ENCODE results near the gene ZBTB7C. TPM values are rescaled to one million over a fixed set of nuclear protein-coding genes. Genes with fewer than 3 reads are reported as not detected.

The ZBTB7C gene
- total and polyA plus RNA-seq, 4 donors = 3.2 to 10.9 (median 3.7) TPM

- peak; percentile 78 to 79 (median 78) for DNase-seq
- Histone ChIP-seq H3K27me3 (ENCODE audit: control insufficient read depth in 3 of 3, insufficient read depth in 3 of 3, low read length in 2 of 3) (no peaks in the 10 kb centered on the region), H3K36me3 (ENCODE audit: control insufficient read depth in 4 of 4, insufficient read depth in 4 of 4, low read length in 4 of 4) (no peaks in the 10 kb centered on the region), H3K4me1 (ENCODE audit: control insufficient read depth in 5 of 5, insufficient read depth in 5 of 5, low read length in 5 of 5) (peaks cover 0 to 12% (median 3%) of the 10 kb centered on the region in 5 donors), H3K9me3 (ENCODE audit: control insufficient read depth in 4 of 4, insufficient read depth in 3 of 4, low read length in 3 of 4) (no peaks in the 10 kb centered on the region), H3K4me3 (no peak overlapping the region), H3K9ac (ENCODE audit: insufficient read depth in 1 of 2, low read length in 2 of 2) (no peak overlapping the region), H3K27ac (ENCODE audit: low read depth in 1 of 2, low read length in 1 of 2) (no peak overlapping the region)
- WGBS, 2 donors = 69 to 78% methylated on average over 20 of the region's 20 CpGs
- ATAC-seq (ENCODE audit: insufficient read depth, low FRiP score) = no peak
- TF ChIP-seq CTCF (IDR thresholded peaks at IDR 0.05; ENCODE audit: control extremely low read depth, extremely low read depth) = no peak
Measured at GRCh38 chr18:48186131-48186766, 222.9 kb downstream of the ZBTB7C start.

DNA sequence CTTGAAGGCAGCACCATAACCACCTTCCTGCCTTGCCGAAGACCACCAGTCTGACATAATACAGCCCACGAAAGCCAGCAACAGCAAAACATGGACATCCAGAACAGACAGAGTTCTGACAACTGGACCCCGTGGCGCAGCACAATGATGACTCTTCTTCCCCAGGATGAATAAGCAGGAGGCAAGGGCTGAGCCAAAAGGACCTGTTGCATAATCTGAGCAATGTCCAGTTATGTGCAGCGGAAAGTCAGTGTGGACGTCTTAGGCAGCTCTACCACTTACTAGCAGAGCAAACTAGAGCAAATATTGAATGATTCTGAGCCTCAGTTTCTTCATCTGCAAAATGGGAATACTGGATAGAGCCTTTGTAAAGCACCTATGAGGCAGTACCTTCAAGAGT is 225.1 kb downstream of the ZBTB7C start:
- H3K27me3 ChIP-seq (ENCODE audit: control insufficient read depth in 3 of 3, insufficient read depth in 3 of 3, low read length in 2 of 3) = no peaks in the 10 kb centered on the region
- H3K4me1 ChIP-seq (ENCODE audit: control insufficient read depth in 5 of 5, insufficient read depth in 5 of 5, low read length in 5 of 5) = peaks cover 0 to 12% (median 3%) of the 10 kb centered on the region in 5 donors
- H3K4me3 ChIP-seq = no peak overlapping the region
- WGBS, 2 donors = 77 to 78% methylated on average over 6 of the region's 6 CpGs
- H3K9ac ChIP-seq (ENCODE audit: insufficient read depth in 1 of 2, low read length in 2 of 2) = no peak overlapping the region
- no peak for DNase-seq
- H3K36me3 ChIP-seq (ENCODE audit: control insufficient read depth in 4 of 4, insufficient read depth in 4 of 4, low read length in 4 of 4) = no peaks in the 10 kb centered on the region
- no peaks in the 10 kb centered on the region for H3K9me3 ChIP-seq (ENCODE audit: control insufficient read depth in 4 of 4, insufficient read depth in 3 of 4, low read length in 3 of 4)
- TF ChIP-seq CTCF (IDR thresholded peaks at IDR 0.05; ENCODE audit: control extremely low read depth, extremely low read depth) = no peak
- no peak overlapping the region for H3K27ac ChIP-seq (ENCODE audit: low read depth in 1 of 2, low read length in 1 of 2)
- peak; percentile 19 for ATAC-seq (ENCODE audit: insufficient read depth, low FRiP score)

DNA sequence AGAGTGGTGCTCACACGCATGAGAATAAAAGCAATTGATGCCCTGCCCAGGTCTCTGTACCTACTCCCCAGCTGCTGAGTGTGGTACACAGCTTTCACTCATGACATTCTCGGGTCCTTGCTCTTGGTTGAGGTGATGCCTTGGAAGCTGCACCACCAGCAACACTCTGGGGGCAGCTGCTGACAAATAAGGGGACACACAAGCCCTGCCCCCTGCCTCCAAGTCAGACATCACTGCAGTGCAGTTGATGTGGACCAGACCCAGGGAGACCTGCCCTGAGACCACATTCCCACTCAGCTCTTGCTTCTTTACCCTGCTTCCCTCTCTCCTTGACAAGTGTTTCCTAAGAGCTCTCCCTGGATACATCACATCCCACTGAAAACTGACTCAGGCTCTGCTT is 225.6 kb downstream of the ZBTB7C start:
- H3K9ac ChIP-seq (ENCODE audit: insufficient read depth in 1 of 2, low read length in 2 of 2) = no peak overlapping the region
- H3K27me3 ChIP-seq (ENCODE audit: control insufficient read depth in 3 of 3, insufficient read depth in 3 of 3, low read length in 2 of 3) = no peaks in the 10 kb centered on the region
- H3K36me3 ChIP-seq (ENCODE audit: control insufficient read depth in 4 of 4, insufficient read depth in 4 of 4, low read length in 4 of 4) = no peaks in the 10 kb centered on the region
- WGBS, 2 donors = 93 to 97% methylated on average over 2 of the region's 2 CpGs
- peaks cover 0 to 12% (median 3%) of the 10 kb centered on the region in 5 donors for H3K4me1 ChIP-seq (ENCODE audit: control insufficient read depth in 5 of 5, insufficient read depth in 5 of 5, low read length in 5 of 5)
- H3K9me3 ChIP-seq (ENCODE audit: control insufficient read depth in 4 of 4, insufficient read depth in 3 of 4, low read length in 3 of 4) = no peaks in the 10 kb centered on the region
- no peak for TF ChIP-seq CTCF (IDR thresholded peaks at IDR 0.05; ENCODE audit: control extremely low read depth, extremely low read depth)
- no peak overlapping the region for H3K4me3 ChIP-seq
- ATAC-seq (ENCODE audit: insufficient read depth, low FRiP score) = no peak
- H3K27ac ChIP-seq (ENCODE audit: low read depth in 1 of 2, low read length in 1 of 2) = no peak overlapping the region
- no peak for DNase-seq

GRCh38 chr18:48182779-48183178 is 226.4 kb downstream of the ZBTB7C start:
- H3K4me3 ChIP-seq = no peak overlapping the region
- no peak overlapping the region for H3K9ac ChIP-seq (ENCODE audit: insufficient read depth in 1 of 2, low read length in 2 of 2)
- H3K27me3 ChIP-seq (ENCODE audit: control insufficient read depth in 3 of 3, insufficient read depth in 3 of 3, low read length in 2 of 3) = no peaks in the 10 kb centered on the region
- no peak for TF ChIP-seq CTCF (IDR thresholded peaks at IDR 0.05; ENCODE audit: control extremely low read depth, extremely low read depth)
- H3K36me3 ChIP-seq (ENCODE audit: control insufficient read depth in 4 of 4, insufficient read depth in 4 of 4, low read length in 4 of 4) = no peaks in the 10 kb centered on the region
- no peak overlapping the region for H3K27ac ChIP-seq (ENCODE audit: low read depth in 1 of 2, low read length in 1 of 2)
- DNase-seq (no peak), ATAC-seq (ENCODE audit: insufficient read depth, low FRiP score) (no peak)
- no peaks in the 10 kb centered on the region for H3K9me3 ChIP-seq (ENCODE audit: control insufficient read depth in 4 of 4, insufficient read depth in 3 of 4, low read length in 3 of 4)
- peaks cover 0 to 12% (median 3%) of the 10 kb centered on the region in 5 donors for H3K4me1 ChIP-seq (ENCODE audit: control insufficient read depth in 5 of 5, insufficient read depth in 5 of 5, low read length in 5 of 5)
- 82 to 88% methylated on average over 3 of the region's 3 CpGs for WGBS, 2 donors

Measured in lung (tissue), 12 donors.